HG03135 (cell line): Measurements from ENCODE around the gene TRPM1.

Source experiments
- ATAC-seq: cut with Tn5 transposase; IDR thresholded peaks from one replicate; pipeline ENCODE4 v1.9.1; 2021; ENCODE audit warnings: mild to moderate bottlenecking, moderate library complexity; ENCODE audit not compliant: unreplicated experiment

Gene TRPM1

GRCh38 chr15:31101262-31102038, at the start of gene TRPM1:
Gene TRPM1, minus strand, starts transcription at chr15:31101725. Its CDS starts 20,370 bp downstream, at chr15:31081355.
- ATAC-seq, result no peak

GRCh38 chr15:31150732-31151231, 49.3 kb upstream of the TRPM1 start:
- no peak for ATAC-seq

- no peak for ATAC-seq
These were observed 48.5 kb upstream of the TRPM1 start for GRCh38 chr15:31149987-31150386.

- ATAC-seq, result no peak
These were observed 47.6 kb upstream of the TRPM1 start for GRCh38 chr15:31149088-31149505.

GRCh38 chr15:31148297-31149087, 47.0 kb upstream of the TRPM1 start:
- no peak for ATAC-seq

- ATAC-seq, result no peak
These were observed 46.4 kb upstream of the TRPM1 start for GRCh38 chr15:31147944-31148296.

- ATAC-seq, result no peak
These were observed 45.9 kb upstream of the TRPM1 start for GRCh38 chr15:31147456-31147855.

GRCh38 chr15:31145271-31145911, 43.9 kb upstream of the TRPM1 start:
- no peak for ATAC-seq

GRCh38 chr15:31141792-31142191, 40.3 kb upstream of the TRPM1 start:
- no peak for ATAC-seq

GRCh38 chr15:31136607-31137328, 35.2 kb upstream of the TRPM1 start:
- ATAC-seq, result no peak

GRCh38 chr15:31136016-31136415, 34.5 kb upstream of the TRPM1 start:
- ATAC-seq, result no peak

GRCh38 chr15:31135523-31135922, 34.0 kb upstream of the TRPM1 start:
- no peak for ATAC-seq

GRCh38 chr15:31133890-31134289, 32.4 kb upstream of the TRPM1 start:
- no peak for ATAC-seq

GRCh38 chr15:31131853-31132375, 30.4 kb upstream of the TRPM1 start:
- ATAC-seq, result no peak

- ATAC-seq, result no peak
These were observed 29.2 kb upstream of the TRPM1 start for GRCh38 chr15:31130576-31131237.

- ATAC-seq, result no peak
These were observed 28.3 kb upstream of the TRPM1 start for GRCh38 chr15:31129769-31130303.

- ATAC-seq, result no peak
These were observed 27.6 kb upstream of the TRPM1 start for GRCh38 chr15:31128919-31129768.

- no peak for ATAC-seq
These were observed 27.0 kb upstream of the TRPM1 start for GRCh38 chr15:31128477-31128876.
